NT2/D1 (cell line): ENCODE measurements around the gene TPRG1L.
"Not testable (repeated sequence)": the region's sequence is repeated elsewhere in the genome, so short reads cannot be mapped to it uniquely, and the experiment has no call there.

Source experiments
- SUZ12 ChIP-seq: IDR thresholded peaks from 2 replicates; pipeline ENCODE4 v1.6.1; 2011; ENCODE audit not compliant: insufficient read length, insufficient read depth; ENCODE audit errors: extremely low read depth
- YY1 ChIP-seq: IDR thresholded peaks from 2 replicates; pipeline ENCODE4 v1.6.1; 2011; ENCODE audit not compliant: insufficient read length, insufficient read depth
- ZNF274 ChIP-seq: IDR thresholded peaks from 2 replicates; pipeline ENCODE4 v1.6.1; 2011; ENCODE audit warnings: mild to moderate bottlenecking, low read depth, low read length

- not testable (repeated sequence) for TF ChIP-seq ZNF274, YY1, SUZ12
Measured at GRCh38 chr1:3583751-3584150, 41.1 kb upstream of the TPRG1L start.
